SK-N-MC (cell line): ENCODE results near the gene DENND5B.

Experiments used
- EZH2 ChIP-seq: fragments of 200-600 bp; sonication (generic); IDR thresholded peaks from one replicate; pipeline ENCODE4 v1.6.1; 2017; ENCODE audit warnings: antibody characterized with exemption
- FOXP2 ChIP-seq: optimal IDR thresholded peaks from 2 replicates; pipeline ENCODE3; 2011; ENCODE audit warnings: mild to moderate bottlenecking, moderate library complexity; ENCODE audit not compliant: insufficient read depth; ENCODE audit errors: extremely low read length, control extremely low read depth
- POLR2AphosphoS5 ChIP-seq: IDR thresholded peaks from 2 replicates; pipeline ENCODE4 v1.6.1; 2012; ENCODE audit warnings: mild to moderate bottlenecking, low read depth, low read length, borderline replicate concordance

GRCh38 chr12:31362115-31362758, 228.7 kb downstream of the DENND5B start:
- TF ChIP-seq EZH2, result no peak
- no peak for TF ChIP-seq POLR2AphosphoS5
- TF ChIP-seq FOXP2, result no peak
